Activated naive CD8-positive, alpha-beta T cell treated with anti-CD3 and anti-CD28 coated beads for 36 hours (primary cell): ENCODE results near the gene DACH1. TPM values are rescaled to one million over a fixed set of nuclear protein-coding genes. Genes with fewer than 3 reads are reported as not detected.
"Not testable (repeated sequence)": the region's sequence is repeated elsewhere in the genome, so short reads cannot be mapped to it uniquely, and the experiment has no call there.

Experiments
- DNase-seq: peaks from one replicate; pipeline ENCODE4 v3.0.0; 2021
- H3K27ac Mint-ChIP-seq: one replicate; pipeline ENCODE4 v1.8.0; 2022; ENCODE audit warnings: mild to moderate bottlenecking, moderate library complexity, mixed read lengths
- H3K27me3 Mint-ChIP-seq: one replicate; pipeline ENCODE4 v1.8.0; 2022; ENCODE audit warnings: mild to moderate bottlenecking, mixed read lengths
- H3K36me3 Mint-ChIP-seq: one replicate; pipeline ENCODE4 v1.8.0; 2021; ENCODE audit warnings: mild to moderate bottlenecking, mixed read lengths
- H3K4me1 Mint-ChIP-seq: one replicate; pipeline ENCODE4 v1.8.0; 2021; ENCODE audit warnings: mixed read lengths
- H3K4me3 Mint-ChIP-seq: one replicate; pipeline ENCODE4 v1.8.0; 2022; ENCODE audit warnings: mild to moderate bottlenecking, moderate library complexity, mixed read lengths
- H3K9me3 Mint-ChIP-seq: one replicate; pipeline ENCODE4 v1.8.0; 2022; ENCODE audit warnings: mixed read lengths
- total RNA-seq, 2 experiments: library from RNA; stranded (reverse); gene quantifications; one replicate each; pipeline ENCODE4 v1.2.3, GENCODE V29; 2021

DACH1 gene
- total RNA-seq, 2 experiments from 2014 or later = not detected

DNA sequence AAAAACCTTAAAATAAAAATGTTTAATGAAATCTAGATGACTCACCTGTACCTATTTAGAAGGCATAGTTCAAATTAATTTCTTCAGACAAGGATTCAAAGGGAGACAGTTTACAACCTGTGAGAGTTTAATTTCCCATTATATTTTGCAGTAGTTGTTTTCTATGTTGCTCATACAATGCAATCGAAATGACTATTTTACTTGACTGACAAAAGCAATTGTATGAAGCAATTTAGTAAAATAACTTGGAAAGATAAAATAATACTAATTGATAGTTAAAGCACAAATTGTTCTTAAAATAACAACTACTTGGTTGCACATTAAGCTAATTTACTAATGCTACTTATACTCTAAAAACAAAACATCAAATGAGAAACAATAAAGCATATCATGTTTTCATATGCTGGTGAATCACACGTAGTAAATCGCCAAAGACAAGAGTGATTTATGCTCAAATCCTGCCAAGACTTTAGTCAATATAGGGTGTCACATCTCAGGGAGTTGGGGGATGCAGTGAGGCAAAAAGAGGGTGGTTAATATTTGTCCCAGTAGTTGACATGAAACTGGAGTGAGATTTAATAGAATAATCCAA, 6.4 kb downstream of the DACH1 start:
- H3K36me3 Mint-ChIP-seq = no peaks in the 10 kb centered on the region
- H3K4me1 Mint-ChIP-seq = peaks cover 12% of the 10 kb centered on the region
- H3K27me3 Mint-ChIP-seq = peaks cover 46% of the 10 kb centered on the region
- no peak for DNase-seq
- H3K27ac Mint-ChIP-seq = no peak overlapping the region
- H3K9me3 Mint-ChIP-seq = no peaks in the 10 kb centered on the region
- H3K4me3 Mint-ChIP-seq = no peak overlapping the region

- Mint-ChIP-seq H3K9me3 (no peaks in the 10 kb centered on the region), H3K36me3 (no peaks in the 10 kb centered on the region), H3K27ac (no peak overlapping the region), H3K4me3 (no peak overlapping the region), H3K4me1 (no peaks in the 10 kb centered on the region), H3K27me3 (peaks cover 27% of the 10 kb centered on the region)
- no peak for DNase-seq
Measured at GRCh38 chr13:71858647-71859046, 8.4 kb downstream of the DACH1 start.

DNA sequence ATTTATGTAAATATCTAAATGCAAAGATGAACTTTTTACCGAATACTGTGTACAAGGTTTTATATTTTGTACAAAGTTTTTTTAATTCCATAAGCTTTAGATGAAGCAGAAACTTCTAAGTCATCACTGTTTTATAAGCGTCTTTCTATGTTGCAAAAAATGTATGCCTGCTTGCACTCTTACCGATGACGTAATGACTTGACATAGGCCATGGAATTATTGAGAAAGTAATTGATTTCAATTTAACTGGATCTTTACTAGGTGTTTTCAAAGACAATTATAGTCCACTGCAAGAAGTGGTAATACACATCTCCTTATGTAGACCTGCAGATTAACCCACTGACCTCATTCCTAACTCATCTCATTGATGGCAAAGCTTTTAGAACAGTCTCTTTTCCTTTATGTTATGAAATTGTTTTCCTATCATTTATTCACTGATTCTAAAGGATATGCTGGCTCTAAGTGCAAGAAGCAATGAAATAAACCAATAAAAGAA, 10.4 kb downstream of the DACH1 start:
- H3K27ac Mint-ChIP-seq = no peak overlapping the region
- no peak for DNase-seq
- no peaks in the 10 kb centered on the region for H3K36me3 Mint-ChIP-seq
- H3K27me3 Mint-ChIP-seq = peaks cover 15% of the 10 kb centered on the region
- no peaks in the 10 kb centered on the region for H3K9me3 Mint-ChIP-seq
- H3K4me1 Mint-ChIP-seq = no peaks in the 10 kb centered on the region
- no peak overlapping the region for H3K4me3 Mint-ChIP-seq

GRCh38 chr13:71854401-71854800, 12.6 kb downstream of the DACH1 start:
- Mint-ChIP-seq H3K36me3 (no peaks in the 10 kb centered on the region), H3K27ac (no peak overlapping the region), H3K4me1 (no peaks in the 10 kb centered on the region), H3K27me3 (peaks cover 6% of the 10 kb centered on the region), H3K4me3 (no peak overlapping the region), H3K9me3 (no peaks in the 10 kb centered on the region)
- no peak for DNase-seq

- DNase-seq = no peak
- no peaks in the 10 kb centered on the region for H3K9me3 Mint-ChIP-seq
- no peaks in the 10 kb centered on the region for H3K4me1 Mint-ChIP-seq
- no peak overlapping the region for H3K27ac Mint-ChIP-seq
- no peak overlapping the region for H3K4me3 Mint-ChIP-seq
- H3K36me3 Mint-ChIP-seq = no peaks in the 10 kb centered on the region
- H3K27me3 Mint-ChIP-seq = peaks cover 4% of the 10 kb centered on the region
Measured at GRCh38 chr13:71853725-71854124, 13.3 kb downstream of the DACH1 start.

- no peak for DNase-seq
- Mint-ChIP-seq H3K27ac (no peak overlapping the region), H3K27me3 (peaks cover 3% of the 10 kb centered on the region), H3K36me3 (no peaks in the 10 kb centered on the region), H3K9me3 (no peaks in the 10 kb centered on the region), H3K4me3 (no peak overlapping the region), H3K4me1 (no peaks in the 10 kb centered on the region)
Measured at GRCh38 chr13:71852736-71853135, 14.3 kb downstream of the DACH1 start.

DNA sequence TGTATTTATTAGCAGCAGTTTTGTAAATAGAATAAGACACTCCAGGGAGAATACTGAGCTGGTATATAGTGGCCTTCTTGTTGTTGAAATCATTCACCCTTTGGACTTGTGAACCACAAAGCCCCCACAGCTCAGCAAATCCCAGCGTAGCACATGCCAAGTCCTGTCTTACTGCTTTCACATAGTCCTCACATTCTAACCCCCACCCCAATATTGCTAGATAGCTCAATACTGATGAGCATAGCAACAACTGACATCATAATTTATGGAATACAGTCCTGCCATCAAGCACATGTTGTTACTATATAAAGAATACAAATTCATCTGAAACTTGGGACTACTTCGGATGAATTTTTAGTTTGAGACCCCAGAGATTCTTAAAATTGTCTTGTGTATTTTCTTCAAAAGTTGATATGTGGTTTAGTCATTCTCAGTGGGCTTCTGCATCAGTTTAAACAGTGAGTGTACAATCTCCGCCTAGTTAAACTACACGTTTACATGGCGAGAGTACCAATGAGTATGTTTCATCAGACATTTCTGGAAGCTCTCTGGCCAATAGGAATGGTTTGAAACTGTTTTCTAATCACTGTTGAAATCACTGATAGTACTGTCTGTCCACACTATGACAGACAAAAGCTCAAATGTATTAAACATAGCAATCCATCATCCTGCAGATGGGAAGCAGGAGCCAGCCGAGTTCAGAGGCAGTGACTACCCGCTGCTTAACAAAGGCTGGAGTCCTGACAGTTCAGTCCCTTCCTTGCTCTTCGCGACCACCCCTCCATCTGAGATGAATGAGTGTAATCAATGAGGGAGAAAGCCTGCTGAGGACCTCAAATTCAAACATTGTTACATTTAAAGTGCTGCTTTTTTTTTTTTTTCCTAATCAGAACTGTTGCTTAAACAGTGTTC, 15.2 kb downstream of the DACH1 start:
- Mint-ChIP-seq H3K4me3 (no peak overlapping the region), H3K36me3 (no peaks in the 10 kb centered on the region), H3K4me1 (no peaks in the 10 kb centered on the region), H3K27me3 (peaks cover 3% of the 10 kb centered on the region), H3K27ac (no peak overlapping the region), H3K9me3 (no peaks in the 10 kb centered on the region)
- no peak for DNase-seq

DNA sequence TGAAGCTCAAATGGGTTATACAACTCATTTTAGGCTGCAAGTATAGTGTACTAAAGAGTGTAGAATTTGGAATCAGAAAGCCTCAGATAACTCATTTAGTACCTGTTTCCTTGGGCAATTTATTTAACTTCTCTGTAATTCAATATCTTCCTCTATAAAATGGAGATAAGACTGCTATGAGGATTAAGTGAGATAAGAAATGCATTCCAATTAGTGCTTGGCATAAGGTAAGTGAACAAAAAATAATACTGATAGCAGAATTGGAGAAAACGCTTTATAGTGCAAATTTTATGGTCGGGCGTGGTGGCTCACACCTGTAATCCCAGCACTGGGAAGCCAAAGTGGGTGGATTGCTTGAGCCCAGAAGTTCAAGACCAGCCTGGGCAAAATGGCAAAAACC, 25.0 kb downstream of the DACH1 start:
- DNase-seq = no peak
- Mint-ChIP-seq H3K36me3 (no peaks in the 10 kb centered on the region), H3K4me3 (no peak overlapping the region), H3K9me3 (no peaks in the 10 kb centered on the region), H3K4me1 (no peaks in the 10 kb centered on the region), H3K27me3 (no peaks in the 10 kb centered on the region), H3K27ac (no peak overlapping the region)

DNA sequence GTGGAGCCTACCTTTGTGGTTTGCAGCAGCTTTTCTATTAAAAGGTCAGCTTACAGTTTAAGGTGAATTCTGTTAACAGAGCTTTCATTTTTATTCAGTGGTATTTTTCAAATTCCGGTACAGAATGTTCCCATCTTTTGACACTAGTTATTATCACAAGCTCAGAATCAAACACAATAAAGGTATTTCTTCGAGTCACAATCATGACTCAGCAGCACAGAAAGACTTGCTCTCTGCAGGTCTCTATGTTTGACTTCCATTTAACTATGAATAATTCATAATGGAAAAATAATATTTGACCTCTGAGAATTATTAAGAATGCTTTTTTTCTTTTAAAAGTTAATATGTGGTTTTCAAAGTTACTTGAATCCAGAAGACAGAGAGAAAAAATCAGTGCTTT, 28.2 kb downstream of the DACH1 start:
- Mint-ChIP-seq H3K27me3 (no peaks in the 10 kb centered on the region), H3K36me3 (no peaks in the 10 kb centered on the region), H3K4me1 (no peaks in the 10 kb centered on the region), H3K4me3 (no peak overlapping the region), H3K27ac (no peak overlapping the region), H3K9me3 (peaks cover 3% of the 10 kb centered on the region)
- no peak for DNase-seq

GRCh38 chr13:71837582-71837981, 29.4 kb downstream of the DACH1 start:
- not testable (repeated sequence) for DNase-seq, H3K27ac Mint-ChIP-seq, H3K27me3 Mint-ChIP-seq, H3K4me3 Mint-ChIP-seq, H3K4me1 Mint-ChIP-seq, H3K9me3 Mint-ChIP-seq, H3K36me3 Mint-ChIP-seq

- Mint-ChIP-seq H3K27ac (no peak overlapping the region), H3K4me3 (no peak overlapping the region)
Measured at GRCh38 chr13:71831716-71832115, 35.3 kb downstream of the DACH1 start.

DNA sequence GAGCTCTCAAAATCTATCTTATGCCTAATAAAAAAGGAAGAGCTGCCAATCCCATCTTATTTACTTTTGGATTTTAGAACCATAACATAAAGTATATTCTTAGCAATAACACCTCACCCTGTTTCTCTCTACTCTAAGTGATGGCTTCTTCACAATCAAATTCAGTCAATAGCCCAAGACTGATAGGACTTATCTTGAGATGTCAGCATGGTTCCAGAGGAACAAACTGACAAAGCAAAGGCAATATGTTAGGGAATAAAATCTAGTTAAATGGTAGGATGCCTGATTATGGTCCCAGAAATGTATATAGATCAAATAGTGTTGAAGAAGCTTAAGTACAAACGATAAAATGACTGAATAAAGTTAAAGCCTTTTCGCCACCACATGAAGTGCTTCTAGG, 36.3 kb downstream of the DACH1 start:
- Mint-ChIP-seq H3K36me3 (no peaks in the 10 kb centered on the region), H3K4me3 (no peak overlapping the region), H3K27me3 (no peaks in the 10 kb centered on the region), H3K4me1 (peaks cover 5% of the 10 kb centered on the region), H3K9me3 (no peaks in the 10 kb centered on the region), H3K27ac (no peak overlapping the region)
- no peak for DNase-seq

More at GRCh38 chr13:71831716-71832115, 35.3 kb downstream of the DACH1 start:
- Mint-ChIP-seq H3K4me1 (peaks cover 5% of the 10 kb centered on the region), H3K9me3 (peaks cover 2% of the 10 kb centered on the region), H3K27me3 (no peaks in the 10 kb centered on the region), H3K36me3 (no peaks in the 10 kb centered on the region)
- no peak for DNase-seq

DNA sequence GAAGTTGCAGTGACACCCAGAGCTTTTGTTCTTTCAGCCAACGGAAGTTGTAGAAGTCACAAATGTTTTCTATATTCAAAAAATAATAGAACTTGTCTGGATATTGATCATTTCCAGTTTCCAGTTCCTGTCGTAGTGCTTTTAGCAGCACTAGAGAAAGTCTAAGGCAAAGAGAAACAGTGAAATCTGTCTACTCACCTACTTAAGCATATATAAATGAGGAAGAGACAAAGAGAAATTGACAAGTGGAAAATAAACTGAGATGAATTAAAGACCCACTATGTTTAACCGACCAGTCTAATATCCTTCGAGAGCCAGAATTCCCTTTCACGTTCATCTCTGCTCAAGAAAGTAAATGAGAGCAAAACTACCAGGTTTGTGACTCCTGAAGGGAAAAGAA, 36.7 kb downstream of the DACH1 start:
- Mint-ChIP-seq H3K36me3 (no peaks in the 10 kb centered on the region), H3K27ac (no peak overlapping the region), H3K27me3 (no peaks in the 10 kb centered on the region), H3K9me3 (no peaks in the 10 kb centered on the region), H3K4me3 (no peak overlapping the region), H3K4me1 (peaks cover 5% of the 10 kb centered on the region)
- DNase-seq = no peak

DNA sequence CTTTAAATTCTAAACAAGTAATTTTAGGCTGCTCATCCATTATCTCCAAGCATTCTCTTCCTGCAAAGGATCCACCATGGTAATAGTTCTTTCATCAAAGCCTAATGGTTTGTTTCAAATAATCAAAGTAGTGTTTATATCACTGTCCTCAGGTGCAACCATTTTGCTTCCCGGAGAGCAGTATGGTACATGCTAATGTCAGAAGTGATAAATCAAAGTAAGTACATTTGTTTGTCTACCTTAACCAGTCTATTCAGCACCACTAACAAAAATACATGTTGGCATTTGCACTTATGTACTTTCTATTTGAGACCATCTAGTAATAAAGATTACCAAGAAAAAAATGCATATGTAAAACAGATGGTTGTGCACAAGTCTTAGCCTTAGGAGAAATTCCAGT, 37.5 kb downstream of the DACH1 start:
- no peaks in the 10 kb centered on the region for H3K27me3 Mint-ChIP-seq
- peaks cover 5% of the 10 kb centered on the region for H3K4me1 Mint-ChIP-seq
- no peaks in the 10 kb centered on the region for H3K36me3 Mint-ChIP-seq
- no peak for DNase-seq
- H3K4me3 Mint-ChIP-seq = no peak overlapping the region
- no peak overlapping the region for H3K27ac Mint-ChIP-seq
- no peaks in the 10 kb centered on the region for H3K9me3 Mint-ChIP-seq

DNA sequence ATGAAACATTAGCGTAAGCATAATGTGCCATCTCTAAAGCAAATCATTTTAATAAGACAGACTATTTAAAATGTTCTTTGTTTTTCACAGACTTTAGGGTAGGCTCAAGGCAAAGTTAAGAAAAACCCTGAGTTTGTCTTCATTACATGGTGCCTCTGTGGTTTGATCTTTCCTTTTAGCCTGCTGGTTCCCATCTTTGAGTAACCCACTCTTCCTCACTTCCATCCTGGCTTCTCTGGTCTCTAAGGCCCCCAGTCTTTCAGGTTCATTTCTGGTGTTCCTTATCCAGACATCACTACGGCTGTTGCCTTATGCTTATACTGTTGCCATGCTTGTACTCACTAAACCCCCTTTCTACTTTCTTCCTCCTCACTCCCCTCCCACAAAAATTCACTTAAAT, 38.4 kb downstream of the DACH1 start:
- no peaks in the 10 kb centered on the region for H3K9me3 Mint-ChIP-seq
- H3K36me3 Mint-ChIP-seq = no peaks in the 10 kb centered on the region
- H3K27me3 Mint-ChIP-seq = no peaks in the 10 kb centered on the region
- DNase-seq = no peak
- H3K4me3 Mint-ChIP-seq = no peak overlapping the region
- no peak overlapping the region for H3K27ac Mint-ChIP-seq
- H3K4me1 Mint-ChIP-seq = peaks cover 5% of the 10 kb centered on the region

GRCh38 chr13:71828117-71828516, 38.9 kb downstream of the DACH1 start:
- Mint-ChIP-seq H3K4me3 (no peak overlapping the region), H3K27me3 (no peaks in the 10 kb centered on the region), H3K36me3 (no peaks in the 10 kb centered on the region), H3K9me3 (no peaks in the 10 kb centered on the region), H3K4me1 (peaks cover 5% of the 10 kb centered on the region), H3K27ac (no peak overlapping the region)
- no peak for DNase-seq
